ENCODE data around the gene RPL7L1.

Gene RPL7L1

GRCh38 chr6:42916288-42916687 lies 36.9 kb downstream of the RPL7L1 start:
- DNase-seq (ENCODE audit: low read depth) = no peak
- no peak overlapping the region for H3K4me3 ChIP-seq (replicated peaks; ENCODE audit: low read depth, low read length)
- no peak for TF ChIP-seq CTCF (IDR thresholded peaks at IDR 0.05; ENCODE audit: low read length, missing control alignments)

GRCh38 chr6:42921801-42922200 lies 42.4 kb downstream of the RPL7L1 start:
- TF ChIP-seq CTCF (IDR thresholded peaks at IDR 0.05; ENCODE audit: low read length, missing control alignments) = no peak
- DNase-seq (ENCODE audit: low read depth) = no peak
- H3K4me3 ChIP-seq (replicated peaks; ENCODE audit: low read depth, low read length) = no peak overlapping the region

GRCh38 chr6:42923666-42924065 lies 44.2 kb downstream of the RPL7L1 start:
- peak; percentile 80 for DNase-seq (ENCODE audit: low read depth)
- no peak for TF ChIP-seq CTCF (IDR thresholded peaks at IDR 0.05; ENCODE audit: low read length, missing control alignments)
- H3K4me3 ChIP-seq (replicated peaks; ENCODE audit: low read depth, low read length) = no peak overlapping the region

GRCh38 chr6:42925248-42925857 lies 45.9 kb downstream of the RPL7L1 start:
- DNase-seq (ENCODE audit: low read depth) = no peak
- no peak for TF ChIP-seq CTCF (IDR thresholded peaks at IDR 0.05; ENCODE audit: low read length, missing control alignments)
- no peak overlapping the region for H3K4me3 ChIP-seq (replicated peaks; ENCODE audit: low read depth, low read length)

- no peak for TF ChIP-seq CTCF (IDR thresholded peaks at IDR 0.05; ENCODE audit: low read length, missing control alignments)
- DNase-seq (ENCODE audit: low read depth) = peak; percentile 98
- peak within 1 kb of the TSS; percentile 79 for H3K4me3 ChIP-seq (replicated peaks; ENCODE audit: low read depth, low read length)
These were observed 49.8 kb downstream of the RPL7L1 start, which contains the start of gene CNPY3 for GRCh38 chr6:42928986-42929820. TSS of gene CNPY3 (plus strand) at chr6:42929480. CDS start at chr6:42929571, 91 bp downstream.

- no peak for TF ChIP-seq CTCF (IDR thresholded peaks at IDR 0.05; ENCODE audit: low read length, missing control alignments)
- H3K4me3 ChIP-seq (replicated peaks; ENCODE audit: low read depth, low read length) = peak overlapping the region; percentile 79
- DNase-seq (ENCODE audit: low read depth) = peak; percentile 66
These were observed 50.5 kb downstream of the RPL7L1 start for GRCh38 chr6:42929821-42930360.

All from fibroblast of pulmonary artery (primary cell).